Psoas muscle (tissue), 8 donors: Measurements from ENCODE around the gene MYO5A. TPM values are rescaled to one million over a fixed set of nuclear protein-coding genes. Genes with fewer than 3 reads are reported as not detected.

Experiments used
- ATAC-seq, 4 donors: fragments of 200-7000 bp; cut with Tn5 transposase; one replicate each; pipeline ENCODE4 v1.9.1; 2020; ENCODE audit warnings: moderate library complexity in 3 of 4, mild to moderate bottlenecking in 2 of 4
- DNase-seq, 2 donors: peaks; one replicate each; pipeline ENCODE4 v3.0.0-alpha.2; 2020
- H3K27ac ChIP-seq: fragments of 200-600 bp; one replicate; pipeline ENCODE4 v1.8.0; 2022
- H3K27me3 ChIP-seq, 3 donors: fragments of 200-600 bp in 1 of 3; one replicate each; pipeline versions ENCODE4 v1.6.1 to v1.8.0; 2013 to 2022; ENCODE audit warnings: low read length in 2 of 3, mild to moderate bottlenecking in 2 of 3, moderate library complexity in 1 of 3; ENCODE audit not compliant: insufficient read depth in 3 of 3
- H3K36me3 ChIP-seq, 2 donors: fragments of 200-600 bp in 1 of 2; one replicate each; pipeline versions ENCODE4 v1.6.1 to v1.8.0; 2013 to 2022; ENCODE audit warnings: low read depth in 1 of 2, mild to moderate bottlenecking in 1 of 2, moderate library complexity in 1 of 2; ENCODE audit not compliant: insufficient read depth in 1 of 2
- H3K4me1 ChIP-seq: fragments of 200-600 bp; one replicate; pipeline ENCODE4 v1.8.0; 2022
- H3K4me3 ChIP-seq: fragments of 200-600 bp; one replicate; pipeline ENCODE4 v1.8.0; 2022; ENCODE audit warnings: mild to moderate bottlenecking
- H3K9me3 ChIP-seq: fragments of 200-600 bp; one replicate; pipeline ENCODE4 v1.8.0; 2022
- CTCF ChIP-seq: fragments of 200-600 bp; IDR thresholded peaks from one replicate; pipeline ENCODE4 v1.8.0; 2022; ENCODE audit warnings: antibody characterized with exemption
- WGBS, 3 donors: extraction: QIAGEN DNeasy Blood & Tissue Kit; methylation state at CpG; one replicate each; pipeline versions ENCODE4 v1.1.6 to v1.1.7; 2013; 5-methylcytosine and 5-hydroxymethylcytosine counted together
- intact Hi-C, 2 donors: fragments of 100-400 bp; cut with DNase I; formaldehyde crosslinking; loops; one replicate each; pipeline versions ENCODE4 v1.11.0 to v1.14.2; 2022
- polyA plus RNA-seq, 3 donors: library from polyadenylated mRNA; stranded (reverse); fragments of 200-250 nt; gene quantifications; one replicate each; pipeline ENCODE4 v1.2.3, GENCODE V29; 2013
- total RNA-seq, 4 donors: library from RNA; stranded (reverse); fragmentation: NEBNext Ultra II Directional in 2 of 4; extraction: Animal tissue kit (Norgen Biotek cat#: 25700) in 2 of 4; gene quantifications; one replicate each; pipeline versions ENCODE4 v1.2.1 to v1.2.4, GENCODE V29; 2021 to 2023
- donor health status: healthy with polysubstance abuse.
- donor health status: DM: no; HTN: no; CAD: no; lungs with moderate emphysema.
- donor health status: Bipolar disorder and iron deficiency.
- donor health status: healthy.
- donor health status: DM: yes; HTN: yes; CAD: no.
- donor health status: DM: no; HTN: no; CAD: no.
- donor health status: DM: no; HTN: no; CAD: no.
- donor health status: DM: yes; HTN: yes; CAD: no.

Gene MYO5A
- total and polyA plus RNA-seq, 7 donors: 3.6 to 9.9 (median 6.3) TPM

GRCh38 chr15:52318729-52319500, 209.8 kb downstream of the MYO5A start:
- no peaks in the 10 kb centered on the region for H3K9me3 ChIP-seq
- H3K27ac ChIP-seq: no peak overlapping the region
- no peak overlapping the region for H3K4me3 ChIP-seq
- TF ChIP-seq CTCF: no peak
- 78 to 80% (median 80%) methylated on average over 13 of the region's 13 CpGs for WGBS, 3 donors
- no peaks in the 10 kb centered on the region for H3K27me3 ChIP-seq
- intact Hi-C loops: no loop called here
- ATAC-seq (peak; percentile 37 to 84 (median 66)), DNase-seq (peak in 1 of 2 donors; percentile 35)
- H3K4me1 ChIP-seq: no peaks in the 10 kb centered on the region
- H3K36me3 ChIP-seq: peaks cover 0 to 94% of the 10 kb centered on the region in 2 donors

GRCh38 chr15:52317688-52318087, 211.0 kb downstream of the MYO5A start:
- no peaks in the 10 kb centered on the region for H3K4me1 ChIP-seq
- TF ChIP-seq CTCF: no peak
- no peak overlapping the region for H3K27ac ChIP-seq
- H3K27me3 ChIP-seq: no peaks in the 10 kb centered on the region
- WGBS, 3 donors: 84 to 92% (median 90%) methylated on average over 2 of the region's 2 CpGs
- no peak overlapping the region for H3K4me3 ChIP-seq
- intact Hi-C loops: no loop called here
- no peak for DNase-seq
- ATAC-seq: no peak
- no peaks in the 10 kb centered on the region for H3K9me3 ChIP-seq
- peaks cover 0 to 97% of the 10 kb centered on the region in 2 donors for H3K36me3 ChIP-seq

GRCh38 chr15:52317022-52317421, 211.7 kb downstream of the MYO5A start:
- no peak for TF ChIP-seq CTCF
- H3K27ac ChIP-seq: no peak overlapping the region
- no peaks in the 10 kb centered on the region for H3K27me3 ChIP-seq
- H3K36me3 ChIP-seq: peaks cover 0 to 97% of the 10 kb centered on the region in 2 donors
- DNase-seq (no peak), ATAC-seq (no peak)
- 98 to 100% (median 98%) methylated on average over 2 of the region's 2 CpGs for WGBS, 3 donors
- H3K9me3 ChIP-seq: no peaks in the 10 kb centered on the region
- intact Hi-C loops: no loop called here
- no peaks in the 10 kb centered on the region for H3K4me1 ChIP-seq
- no peak overlapping the region for H3K4me3 ChIP-seq

GRCh38 chr15:52309154-52309548, 219.5 kb downstream of the MYO5A start:
- ATAC-seq: no peak
- intact Hi-C loops: no loop called here

More at GRCh38 chr15:52309154-52309548, 219.5 kb downstream of the MYO5A start:
- no peak for DNase-seq
- Histone ChIP-seq H3K36me3 (peaks cover 4 to 39% of the 10 kb centered on the region in 2 donors), H3K27me3 (no peaks in the 10 kb centered on the region), H3K4me1 (no peaks in the 10 kb centered on the region), H3K27ac (no peak overlapping the region), H3K4me3 (no peak overlapping the region), H3K9me3 (no peaks in the 10 kb centered on the region)
- TF ChIP-seq CTCF: no peak
- 74 to 81% (median 76%) methylated on average over 6 of the region's 6 CpGs for WGBS, 3 donors
